Limb (tissue), 2 donors: ENCODE results near the gene ACTMAP.
A peak's percentile ranks its signal among the peaks of the same experiment; 100 is the strongest.
"Not testable (repeated sequence)": the region's sequence is repeated elsewhere in the genome, so short reads cannot be mapped to it uniquely, and the experiment has no call there.

ENCODE experiments used
- DNase-seq, 2 donors: peaks; one replicate each; pipeline ENCODE4 v3.0.0-alpha.2; 2016; ENCODE audit errors: extremely low spot score in 2 of 2

Gene ACTMAP, protein sequence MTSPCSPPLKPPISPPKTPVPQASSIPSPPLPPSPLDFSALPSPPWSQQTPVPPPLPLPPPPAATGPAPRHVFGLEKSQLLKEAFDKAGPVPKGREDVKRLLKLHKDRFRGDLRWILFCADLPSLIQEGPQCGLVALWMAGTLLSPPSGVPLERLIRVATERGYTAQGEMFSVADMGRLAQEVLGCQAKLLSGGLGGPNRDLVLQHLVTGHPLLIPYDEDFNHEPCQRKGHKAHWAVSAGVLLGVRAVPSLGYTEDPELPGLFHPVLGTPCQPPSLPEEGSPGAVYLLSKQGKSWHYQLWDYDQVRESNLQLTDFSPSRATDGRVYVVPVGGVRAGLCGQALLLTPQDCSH

DNA sequence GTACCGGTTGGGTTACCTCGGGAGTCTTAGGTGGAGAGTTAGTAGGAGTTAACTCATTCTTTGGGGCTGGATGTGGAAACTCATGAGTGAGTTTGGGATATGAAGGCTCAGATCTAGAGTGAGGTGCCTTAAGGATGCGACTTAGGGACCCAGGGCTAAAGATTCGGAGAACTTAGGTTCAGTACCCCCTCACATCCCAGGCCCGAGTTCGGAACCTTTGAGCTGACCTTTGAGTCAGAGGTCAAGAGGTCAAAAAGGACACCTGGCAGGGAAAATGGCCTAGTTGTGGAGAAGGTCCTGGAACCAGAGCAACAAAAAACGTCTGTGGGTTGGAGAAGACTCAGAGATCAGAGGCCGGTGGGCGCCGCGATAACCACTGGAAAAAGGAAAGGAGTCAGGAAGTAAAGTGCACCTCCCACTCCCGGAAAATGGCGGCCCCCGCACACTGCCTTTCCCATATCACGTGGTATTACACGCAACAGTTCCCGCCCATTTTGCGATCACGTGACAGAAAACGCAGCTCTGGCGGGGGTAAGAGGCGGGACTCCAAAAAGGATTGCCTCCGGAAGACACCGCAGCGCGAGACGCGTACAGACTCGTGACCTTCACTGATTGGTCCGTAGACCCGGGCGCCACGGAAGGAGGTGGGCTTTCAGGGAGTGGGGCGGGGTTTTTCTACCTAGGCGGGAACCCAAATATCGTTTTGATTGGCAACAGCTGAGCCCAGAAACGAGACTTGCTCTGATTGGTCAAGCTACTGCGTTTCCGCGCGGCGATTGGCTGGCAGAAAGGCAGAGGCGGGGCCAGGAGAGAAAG lies at the start of gene ACTMAP:
TSS of gene ACTMAP (minus strand) at position 420 of the 816 bp plus-strand sequence. CDS start 674 bp downstream, outside the sequence.
- DNase-seq: peak; percentile 99

- DNase-seq: peak in 1 of 2 donors; percentile 68
These were observed 49.5 kb upstream of the ACTMAP start for GRCh38 chr19:40799558-40800338.

DNA sequence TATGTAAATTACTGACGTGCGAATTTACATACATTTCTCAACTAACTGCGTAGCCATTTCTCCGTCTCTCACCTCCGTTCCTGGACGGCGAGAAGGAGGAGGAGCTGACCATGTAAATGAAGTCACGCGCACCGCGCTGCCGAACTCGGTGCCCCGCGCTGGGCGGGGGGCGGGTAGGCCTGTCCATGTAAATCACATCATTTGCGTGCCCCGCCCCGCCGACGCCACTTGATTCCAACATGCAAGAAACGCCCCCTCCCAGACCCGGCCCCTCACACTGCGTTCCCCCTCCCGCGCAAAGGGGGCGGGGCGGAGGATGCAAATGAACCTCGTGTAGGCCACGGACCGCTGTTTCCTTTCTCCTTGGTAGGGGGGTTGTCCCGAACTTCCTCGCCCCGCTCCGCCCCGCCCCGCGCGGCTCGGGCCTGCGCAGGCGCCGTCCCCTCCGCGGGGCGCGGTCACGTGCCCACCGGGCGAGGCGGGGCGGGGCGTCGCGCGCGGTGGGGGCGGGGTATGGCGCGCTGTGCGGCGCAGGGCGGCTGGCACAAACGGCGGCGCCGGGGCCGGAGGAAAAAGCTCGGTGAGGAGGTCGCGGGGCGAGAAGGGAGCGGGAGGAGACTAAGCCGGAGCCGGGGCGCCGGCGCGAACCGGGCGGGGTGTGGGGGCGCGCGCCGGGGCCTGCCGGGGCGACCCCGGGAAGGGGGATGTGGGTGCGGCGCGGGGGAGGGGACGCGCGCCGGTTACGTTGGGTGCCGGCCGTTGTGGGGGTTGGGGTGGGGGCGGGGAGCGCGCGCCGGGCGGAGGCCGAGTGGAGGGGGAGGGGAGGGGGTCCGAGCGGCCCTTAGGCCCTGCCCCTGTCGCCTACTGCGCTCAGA lies 48.6 kb upstream of the ACTMAP start, which contains the start of gene EGLN2:
TSS of gene EGLN2 (plus strand) at position 509 of the 875 bp plus-strand sequence. CDS start 1,382 bp downstream, outside the sequence.
- DNase-seq: peak; percentile 99 to 100

DNA sequence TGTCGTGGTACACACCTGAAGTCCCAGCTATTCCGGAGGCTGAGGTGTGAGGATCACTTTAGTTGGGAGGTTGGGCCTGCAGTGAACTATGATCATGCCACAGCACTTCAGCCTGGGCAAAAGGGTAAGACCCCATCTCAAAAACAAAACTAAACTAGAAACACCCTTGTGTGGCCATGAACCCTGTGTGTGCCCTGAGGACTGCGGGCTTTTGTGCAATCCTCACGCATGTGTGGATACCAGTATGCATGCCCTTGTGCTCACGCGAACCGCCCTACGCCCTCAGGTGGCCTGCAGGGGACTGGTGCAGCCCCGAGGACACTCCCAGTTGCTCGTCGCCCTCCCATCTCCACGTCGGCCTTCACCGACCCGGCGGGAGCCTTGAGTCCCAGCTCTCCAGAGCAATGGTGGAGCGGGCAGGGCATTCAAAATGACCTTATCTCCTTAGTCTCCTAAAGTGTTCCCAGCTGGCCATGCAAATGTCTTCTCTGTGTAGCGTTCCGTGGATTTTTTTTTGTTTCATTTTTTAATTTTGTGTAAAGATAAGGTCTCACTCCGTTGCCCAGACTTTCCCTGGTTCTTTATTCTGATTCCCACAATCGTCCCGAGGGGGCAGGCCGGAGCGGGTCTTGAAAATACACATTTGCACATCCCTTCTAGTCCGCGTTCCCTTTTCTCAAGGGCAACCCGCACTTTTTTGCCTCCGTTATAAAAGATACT lies 47.8 kb upstream of the ACTMAP start:
- no peak for DNase-seq

- no peak for DNase-seq
These were observed 47.1 kb upstream of the ACTMAP start for GRCh38 chr19:40797166-40797962.

GRCh38 chr19:40791996-40792395 lies 41.7 kb upstream of the ACTMAP start:
- no peak for DNase-seq

DNA sequence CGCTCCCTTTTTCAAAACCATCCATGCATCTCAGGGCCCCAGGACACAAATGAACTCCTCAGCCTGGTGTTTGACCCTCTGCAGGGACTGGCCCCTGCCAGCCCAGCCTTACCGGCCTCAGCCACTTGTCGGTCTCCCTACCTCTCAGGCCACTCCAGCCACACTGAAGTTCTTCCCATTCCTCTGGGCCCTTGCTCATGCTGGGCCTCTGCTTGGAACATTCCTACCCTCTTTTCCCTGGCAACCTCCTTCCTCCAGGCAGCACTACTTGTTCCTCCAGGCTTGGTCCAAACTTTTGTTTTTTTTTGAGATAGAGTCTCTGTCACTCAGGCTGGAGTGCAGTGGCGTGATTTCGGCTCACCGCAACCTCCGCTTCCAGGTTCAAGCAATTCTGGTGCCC lies 41.1 kb upstream of the ACTMAP start:
- DNase-seq: no peak

DNA sequence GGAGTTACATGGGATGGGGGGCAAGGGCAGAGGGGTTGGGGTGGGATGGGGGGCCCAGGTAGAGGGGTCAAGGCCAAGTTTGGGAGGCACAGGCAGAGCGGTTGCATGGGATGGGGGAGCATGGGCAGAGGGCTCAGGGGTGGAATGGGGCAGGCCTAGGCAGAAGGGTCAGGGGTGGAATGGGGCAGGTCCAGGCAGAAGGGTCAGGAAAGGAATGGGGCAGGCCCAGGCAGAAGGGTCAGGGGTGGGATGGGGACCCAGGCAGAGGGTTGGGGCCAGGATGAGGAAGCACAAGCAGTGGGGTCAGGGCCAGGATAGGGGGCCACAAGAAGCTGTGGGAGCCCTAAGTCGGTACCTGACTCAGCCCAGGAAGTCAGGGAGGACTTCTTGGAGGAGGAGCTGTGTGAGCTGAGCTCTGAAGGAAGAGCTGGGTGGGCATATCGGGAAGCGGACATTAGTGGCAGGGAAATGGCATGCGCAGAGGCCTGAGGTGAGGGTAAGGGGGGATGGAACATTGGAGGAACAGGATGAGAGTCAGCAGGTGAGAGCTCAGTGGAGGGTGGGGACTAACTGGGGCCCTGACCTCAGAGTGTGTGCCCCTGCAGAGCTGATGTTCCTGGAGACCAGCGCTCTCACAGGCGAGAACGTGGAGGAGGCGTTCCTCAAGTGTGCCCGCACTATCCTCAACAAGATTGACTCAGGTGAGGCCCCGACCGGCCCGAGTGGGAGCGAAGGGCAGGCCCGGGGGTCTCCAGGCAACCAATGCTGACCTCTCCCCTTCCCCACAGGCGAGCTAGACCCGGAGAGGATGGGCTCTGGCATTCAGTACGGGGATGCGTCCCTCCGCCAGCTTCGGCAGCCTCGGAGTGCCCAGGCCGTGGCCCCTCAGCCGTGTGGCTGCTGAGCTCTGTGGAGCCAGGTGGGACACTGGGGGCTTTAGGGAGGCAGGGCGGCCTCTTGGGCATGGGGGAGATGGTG lies 36.1 kb upstream of the ACTMAP start:
- DNase-seq: no peak

DNA sequence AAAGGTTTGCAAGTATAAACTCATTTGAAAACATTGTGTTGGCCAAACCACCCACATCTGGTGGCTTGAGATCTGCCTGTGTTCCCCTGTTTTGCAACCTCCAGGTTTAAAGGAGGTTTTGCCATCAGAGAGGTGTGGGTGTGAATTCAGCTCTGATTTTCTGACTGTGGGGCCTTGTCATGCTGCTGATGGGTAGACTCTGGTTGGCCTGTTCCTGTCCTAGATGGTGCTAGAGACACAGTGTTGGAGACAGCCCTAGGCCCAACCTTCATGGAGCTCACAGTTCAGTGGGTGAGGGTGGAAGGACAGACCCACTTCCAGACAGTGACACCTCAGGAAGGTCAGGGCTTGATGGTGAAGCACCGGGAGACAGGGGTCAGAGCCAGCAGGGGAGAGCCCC lies 35.2 kb upstream of the ACTMAP start:
- no peak for DNase-seq

GRCh38 chr19:40784146-40784545 lies 33.9 kb upstream of the ACTMAP start:
- not testable (repeated sequence) for DNase-seq

DNA sequence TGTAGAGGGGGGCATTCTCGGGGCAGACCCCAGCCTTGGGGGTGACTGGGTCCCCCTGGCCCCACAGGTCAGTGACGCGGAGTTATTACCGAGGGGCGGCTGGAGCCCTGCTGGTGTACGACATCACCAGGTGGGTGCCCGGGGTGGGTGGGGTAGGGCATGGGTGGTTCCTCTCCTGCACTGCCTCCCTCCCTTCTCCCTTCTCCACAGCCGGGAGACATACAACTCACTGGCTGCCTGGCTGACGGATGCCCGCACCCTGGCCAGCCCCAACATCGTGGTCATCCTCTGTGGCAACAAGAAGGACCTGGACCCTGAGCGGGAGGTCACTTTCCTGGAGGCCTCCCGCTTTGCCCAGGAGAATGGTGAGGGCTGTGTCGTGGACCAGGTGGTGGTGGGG lies 33.4 kb upstream of the ACTMAP start:
- DNase-seq: no peak

- no peak for DNase-seq
These were observed 30.9 kb upstream of the ACTMAP start for GRCh38 chr19:40781140-40781539.

DNA sequence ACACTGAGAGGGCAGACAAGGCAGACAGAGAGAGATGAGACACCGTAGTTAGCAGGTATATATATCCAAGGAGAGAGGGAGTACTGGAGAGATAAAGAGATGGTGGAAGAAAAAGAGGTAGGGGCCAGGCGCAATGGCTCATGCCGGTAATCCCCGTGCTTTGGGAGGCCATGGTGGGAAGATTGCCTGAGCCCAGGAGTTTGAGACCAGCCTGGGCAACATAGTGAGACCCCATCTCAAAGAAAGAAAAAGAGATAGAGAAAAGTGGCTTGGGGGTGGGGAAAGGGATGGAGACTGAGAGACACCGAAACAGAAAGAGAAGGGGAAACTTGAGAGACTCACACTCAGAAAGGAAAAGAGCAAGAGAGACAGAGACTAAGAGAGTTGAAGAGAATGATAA lies 30.3 kb upstream of the ACTMAP start:
- no peak for DNase-seq

DNA sequence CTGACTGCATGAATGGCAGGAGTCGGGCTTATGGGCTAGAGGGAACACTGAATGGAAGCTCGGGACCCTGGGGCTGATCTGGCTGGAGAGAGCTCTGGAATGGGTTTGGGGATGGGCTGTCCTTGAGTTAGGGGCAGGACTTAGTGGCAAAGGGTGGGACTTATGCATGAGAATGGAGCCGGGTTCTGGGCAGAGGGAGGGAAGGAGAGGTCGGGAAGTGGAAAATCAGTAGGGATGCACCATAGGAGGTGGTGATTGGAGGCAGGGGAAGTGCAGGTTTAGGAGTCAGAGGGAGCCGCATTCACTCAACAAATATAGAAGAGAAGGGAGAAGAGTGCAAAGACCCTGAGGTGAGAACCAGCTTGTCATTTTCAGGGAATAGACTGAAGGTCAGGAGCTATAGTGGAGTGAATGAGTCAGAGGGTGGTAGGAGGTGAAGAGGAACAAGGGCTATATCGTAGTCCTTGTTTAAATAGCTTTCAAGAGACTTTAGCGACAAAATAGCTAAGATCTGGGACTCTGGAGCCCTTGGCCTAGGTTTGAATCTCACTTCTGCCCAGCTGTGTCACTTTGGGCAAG lies 28.5 kb upstream of the ACTMAP start:
- no peak for DNase-seq

DNA sequence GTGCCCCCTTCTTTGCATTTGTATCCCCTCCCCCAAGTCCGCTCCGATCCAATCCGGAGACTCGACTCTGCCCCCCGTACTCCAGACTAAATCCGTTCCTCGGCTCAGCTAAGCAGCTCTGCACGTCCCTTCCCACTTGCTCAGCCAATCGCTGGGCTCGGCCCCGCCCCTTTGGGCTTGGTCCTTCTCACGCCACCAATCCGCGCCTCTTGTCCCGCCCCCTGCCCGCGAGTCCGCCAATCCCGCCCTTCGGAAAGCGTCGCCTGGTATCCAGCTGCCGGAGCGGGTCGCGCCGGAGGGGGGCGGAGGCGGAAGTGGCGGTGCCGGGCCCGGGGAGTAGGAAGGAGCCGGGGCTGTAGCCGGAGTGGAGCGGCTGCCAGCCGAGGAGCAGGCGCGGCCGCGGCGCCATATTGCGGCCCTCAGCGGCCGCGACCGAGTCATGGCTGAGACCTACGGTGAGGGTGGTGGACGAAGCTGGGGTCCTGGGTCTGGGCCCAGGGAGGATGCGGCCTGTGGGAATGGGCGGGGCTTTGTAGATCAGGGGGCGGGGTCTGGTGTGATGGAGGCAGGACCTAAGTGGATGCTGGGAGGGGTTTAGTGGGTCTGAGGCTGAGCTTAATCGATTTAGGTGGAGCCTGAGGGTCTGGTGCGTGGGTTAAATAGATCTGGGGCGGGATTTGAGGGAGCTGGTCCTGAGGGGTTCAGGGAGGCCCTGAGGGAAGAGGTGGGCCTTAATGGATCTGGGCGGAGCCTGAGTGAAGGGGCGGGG lies 27.8 kb upstream of the ACTMAP start, which contains the start of gene RAB4B:
TSS of gene RAB4B (plus strand) at position 311 of the 769 bp plus-strand sequence. CDS start at position 440, 129 bp downstream.
- DNase-seq: peak; percentile 99 to 100

- DNase-seq: no peak
These were observed 27.3 kb upstream of the ACTMAP start for GRCh38 chr19:40777645-40777936.
